GM19452 (cell line): ENCODE data around the gene INS.
"Not testable (repeated sequence)": the region's sequence is repeated elsewhere in the genome, so short reads cannot be mapped to it uniquely, and the experiment has no call there.

Experiments
- ATAC-seq: cut with Tn5 transposase; IDR thresholded peaks from one replicate; pipeline ENCODE4 v1.9.1; 2021; ENCODE audit not compliant: unreplicated experiment

The INS gene

DNA sequence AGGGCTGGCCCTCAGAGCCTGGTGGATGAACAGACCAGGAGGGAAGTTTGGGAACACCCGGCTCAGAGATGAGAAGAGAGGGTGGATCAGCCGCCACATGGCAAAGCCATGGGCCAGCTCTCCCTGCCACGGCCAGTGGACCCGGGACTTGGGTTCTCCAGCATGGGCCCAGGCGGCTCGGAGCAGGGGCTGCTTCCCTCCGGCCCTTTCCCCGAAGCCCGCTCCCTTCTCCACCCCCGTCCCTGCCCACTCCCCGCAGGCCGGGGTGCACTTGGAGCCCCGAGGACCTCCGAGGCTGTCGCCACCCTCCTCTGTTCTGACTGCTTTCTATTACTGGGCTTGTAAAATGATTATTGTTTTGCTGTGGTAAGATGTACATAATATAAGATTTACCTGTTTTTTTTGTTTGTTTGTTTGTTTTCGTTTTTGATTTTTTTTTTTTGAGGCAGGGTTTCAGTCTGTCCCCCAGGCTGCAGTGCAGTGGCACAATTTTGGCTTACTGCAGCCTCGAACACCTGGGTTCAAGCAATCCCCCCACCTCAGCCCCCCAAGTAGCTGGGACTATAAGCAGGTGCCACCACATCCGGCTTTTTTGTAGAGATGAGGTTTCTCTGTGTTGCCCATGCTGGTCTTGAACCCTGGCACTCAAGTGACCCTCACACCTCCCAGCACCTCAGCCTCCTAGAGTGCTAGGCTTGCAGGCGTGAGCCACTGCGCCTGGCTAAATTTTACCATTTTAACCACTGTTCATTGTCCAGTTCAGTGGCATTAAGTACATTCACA, 21.9 kb upstream of the INS start:
- ATAC-seq, result no peak

DNA sequence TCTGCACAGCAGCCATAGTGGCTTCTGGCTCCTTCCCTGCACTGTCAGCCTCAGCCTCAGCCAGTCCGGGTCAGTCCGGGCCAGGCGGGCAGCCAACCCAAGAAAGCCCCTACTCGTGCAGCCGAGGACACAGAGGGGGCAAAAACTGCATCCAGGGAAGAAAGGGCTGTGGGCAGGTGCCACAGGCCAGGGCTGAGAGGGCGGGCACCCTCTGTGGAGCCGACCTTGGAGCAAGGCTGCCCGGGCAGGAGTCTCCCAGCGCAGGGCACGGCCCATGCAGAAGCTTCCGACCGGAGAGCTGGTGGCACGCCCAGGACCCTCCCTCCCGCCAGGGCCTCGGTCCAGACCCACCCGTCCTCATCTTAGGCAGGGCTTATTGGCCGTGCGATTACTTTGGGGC, 21.1 kb upstream of the INS start:
- no peak for ATAC-seq

- ATAC-seq, result no peak
These were observed 19.9 kb upstream of the INS start for GRCh38 chr11:2180789-2181370.

DNA sequence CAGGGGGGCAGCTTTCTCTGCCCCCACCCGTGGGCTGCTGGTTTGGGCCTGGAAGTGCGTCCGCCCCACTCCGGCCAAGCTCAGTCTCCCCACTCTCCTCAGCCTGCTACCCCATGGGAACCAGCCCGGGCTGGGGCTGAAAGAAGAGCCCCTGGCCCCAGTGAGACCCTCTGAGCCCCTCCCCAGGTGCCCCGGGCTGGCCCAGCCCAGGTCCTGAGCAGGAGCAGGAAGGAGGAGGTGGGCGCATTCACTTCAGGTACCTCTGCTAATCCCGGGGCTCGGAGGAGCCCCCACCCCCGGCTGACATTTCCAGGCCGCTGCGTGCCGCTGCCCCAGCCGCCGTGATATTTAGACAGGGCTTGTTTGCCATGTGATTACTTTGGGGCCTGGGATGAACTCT, 19.3 kb upstream of the INS start:
- no peak for ATAC-seq

- no peak for ATAC-seq
These were observed 18.5 kb upstream of the INS start for GRCh38 chr11:2179516-2179915.

DNA sequence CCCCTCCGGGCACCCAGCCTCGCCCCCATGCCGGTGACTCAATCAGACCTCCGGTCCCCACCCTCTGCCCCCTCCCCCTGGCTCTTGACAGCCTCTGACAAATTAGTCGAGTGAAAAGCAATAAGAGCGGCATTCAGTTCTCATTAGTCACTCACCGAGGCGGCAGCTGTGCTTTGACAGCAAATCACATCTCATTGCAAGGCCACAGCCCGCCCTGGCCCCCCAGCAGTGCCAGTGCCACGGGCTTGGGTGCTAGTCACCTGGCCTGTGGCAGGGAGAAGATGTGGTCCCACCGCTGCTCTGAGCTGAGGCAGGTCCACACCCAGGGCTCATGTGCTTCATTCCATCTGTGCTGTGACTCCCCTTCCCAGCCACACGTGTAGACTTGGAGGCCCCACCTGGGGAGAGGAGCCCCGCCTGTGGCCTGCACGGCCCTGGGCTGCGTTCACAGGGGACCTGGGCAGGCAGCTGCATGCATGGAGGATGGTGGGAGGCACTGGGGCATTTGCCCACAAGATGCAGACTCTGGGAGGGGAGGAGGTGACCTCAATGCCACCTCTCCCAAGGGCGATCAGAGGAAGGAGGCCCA, 18.0 kb upstream of the INS start:
- ATAC-seq, result no peak

DNA sequence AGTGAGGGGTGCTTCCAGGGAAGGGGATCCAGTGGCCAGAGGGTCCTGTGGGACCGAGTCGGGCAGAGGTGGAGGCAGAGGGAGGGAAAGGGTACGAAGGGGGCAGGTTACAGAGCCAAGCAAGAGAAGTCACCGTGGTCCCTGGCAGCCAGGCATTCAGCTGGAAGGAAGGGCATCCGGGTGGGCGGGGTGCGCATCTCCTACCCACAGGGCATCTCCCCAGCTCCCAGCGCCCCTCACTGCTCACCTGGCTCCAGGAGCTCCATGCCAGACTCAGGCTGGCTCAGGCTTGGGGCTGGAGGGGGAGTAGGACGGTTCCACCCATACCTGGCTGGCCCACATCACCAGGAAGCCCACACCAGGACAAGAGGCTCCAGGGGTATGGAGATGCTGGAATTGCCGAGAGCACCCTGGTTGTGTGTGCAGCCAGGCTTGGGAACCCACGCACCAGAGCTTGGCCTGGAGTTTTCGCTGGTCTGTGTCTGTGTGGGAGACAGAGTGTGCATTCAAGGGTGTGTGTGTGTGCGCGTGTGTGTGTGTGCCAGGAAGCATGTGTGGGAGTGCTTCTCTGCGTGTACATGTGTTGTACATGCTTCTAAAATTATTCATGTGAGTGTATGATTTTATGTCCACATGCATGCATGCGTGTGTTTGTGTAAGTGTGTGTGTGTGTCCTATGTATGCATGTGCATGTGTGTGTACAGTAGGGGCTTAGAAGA, 17.2 kb upstream of the INS start:
- not testable (repeated sequence) for ATAC-seq

DNA sequence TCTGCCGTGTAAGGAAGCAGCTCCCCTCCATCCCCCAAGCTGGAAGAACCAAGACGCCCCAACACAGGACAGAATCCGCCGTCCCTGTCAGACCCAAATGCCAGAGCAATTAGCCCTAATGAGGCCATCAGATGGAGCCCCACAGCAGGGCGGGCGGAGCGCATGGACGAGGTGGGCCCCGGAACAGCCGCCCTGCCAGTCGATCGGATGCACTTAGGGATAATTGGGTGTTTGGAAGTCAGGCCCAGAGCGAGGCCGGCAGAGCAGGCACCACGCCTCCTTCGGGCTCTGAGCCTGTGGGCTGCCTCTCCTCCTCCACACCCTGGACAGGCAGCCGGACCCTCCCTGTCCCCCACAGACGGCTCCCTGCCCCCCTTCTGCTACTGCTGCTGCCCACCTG, 16.1 kb upstream of the INS start:
- ATAC-seq, result no peak

DNA sequence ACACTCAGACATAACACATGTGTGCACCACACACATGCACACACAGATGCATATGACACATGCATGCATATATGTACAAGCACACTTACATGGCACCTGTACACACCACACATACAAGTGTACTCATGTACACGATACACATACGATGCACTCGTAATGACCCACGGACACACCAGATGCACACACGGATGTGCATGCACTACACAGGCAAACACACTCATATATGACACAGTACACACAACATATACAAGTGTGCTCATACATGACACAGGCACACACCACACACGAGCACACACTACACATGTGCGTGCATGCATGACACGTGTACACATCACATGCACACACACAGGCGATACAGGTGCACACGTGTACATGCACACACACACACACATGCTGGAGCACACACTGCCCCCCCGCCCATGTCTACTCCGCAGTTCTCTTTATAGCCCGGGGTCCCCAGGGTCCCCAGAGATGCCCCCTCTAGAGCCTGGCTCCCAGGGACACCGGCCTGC, 15.4 kb upstream of the INS start:
- ATAC-seq, result no peak

GRCh38 chr11:2175659-2176058, 14.7 kb upstream of the INS start:
- no peak for ATAC-seq

DNA sequence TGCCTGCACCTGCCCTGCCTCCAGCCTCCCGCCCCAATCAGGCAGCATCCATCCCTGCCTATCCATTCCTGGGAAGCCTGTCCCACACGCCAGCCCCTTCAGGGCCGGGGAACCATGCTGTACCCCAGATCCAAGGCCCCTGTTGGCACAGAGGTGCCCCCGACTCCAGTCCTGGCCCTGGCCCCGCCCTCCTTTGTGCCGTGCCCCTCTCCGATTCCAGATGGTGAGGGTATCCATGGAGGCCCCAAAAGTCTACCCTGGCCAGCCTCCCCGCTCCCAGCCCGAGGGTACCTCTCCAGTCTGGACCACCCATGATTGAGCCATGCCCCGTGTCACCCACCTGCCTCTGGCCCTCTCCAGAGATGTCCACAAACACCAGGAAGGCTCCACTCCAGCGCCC, 13.4 kb upstream of the INS start:
- no peak for ATAC-seq

GRCh38 chr11:2173761-2174160, 12.8 kb upstream of the INS start:
- no peak for ATAC-seq

- no peak for ATAC-seq
These were observed 12.2 kb upstream of the INS start for GRCh38 chr11:2173150-2173693.

- no peak for ATAC-seq
These were observed 11.7 kb upstream of the INS start for GRCh38 chr11:2172676-2173075.

DNA sequence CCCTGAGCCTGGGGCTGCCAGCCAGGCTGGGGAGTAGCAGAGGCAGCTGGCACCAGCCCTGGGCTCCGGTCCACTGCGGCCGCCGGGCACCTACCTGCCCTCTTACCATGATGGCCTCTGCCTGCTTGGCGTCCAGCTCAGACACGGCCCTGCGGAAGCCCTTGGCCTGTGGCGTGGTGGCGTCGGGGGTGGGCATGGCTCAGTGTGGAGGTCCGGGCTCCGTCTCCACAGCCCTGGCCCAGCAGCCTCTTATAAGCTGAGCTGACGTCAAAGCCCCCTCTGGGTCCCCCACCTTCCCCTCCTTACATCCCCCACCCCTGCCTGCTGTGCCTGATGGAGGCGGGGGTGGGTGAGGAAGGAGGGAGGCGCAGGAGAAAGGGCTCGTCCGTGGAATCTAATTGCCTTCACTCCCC, 10.6 kb upstream of the INS start, which contains the start of gene TH:
Gene TH (minus strand): TSS at position 225 of the 413 bp plus-strand sequence. CDS start 29 bp downstream, at position 196.
- ATAC-seq, result no peak

GRCh38 chr11:2169626-2170570, 8.9 kb upstream of the INS start:
- no peak for ATAC-seq

DNA sequence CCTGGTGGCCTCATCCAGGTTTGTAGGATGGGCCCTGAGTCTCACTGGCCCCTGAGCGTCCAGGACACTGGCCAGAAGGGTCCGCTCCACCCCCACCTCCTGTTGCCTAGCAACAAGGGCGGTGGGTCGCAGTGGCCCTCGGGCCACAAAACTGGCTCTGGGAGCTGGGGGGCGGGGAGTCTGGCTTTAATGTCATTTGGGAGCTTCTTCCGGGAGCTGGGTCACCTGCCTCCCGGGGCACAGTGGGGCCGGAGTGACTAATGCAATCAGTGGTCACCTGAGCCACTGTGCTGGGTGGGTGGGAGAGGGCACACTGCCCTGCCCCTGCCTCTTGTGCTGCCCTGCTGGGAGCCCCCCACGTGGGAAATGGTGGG, 8.0 kb upstream of the INS start:
- no peak for ATAC-seq

- no peak for ATAC-seq
These were observed 7.4 kb upstream of the INS start for GRCh38 chr11:2168286-2169004.
